GM19395 (cell line): ENCODE data around the gene TOX2.
A peak's percentile ranks its signal among the peaks of the same experiment; 100 is the strongest.

ENCODE experiments used
- ATAC-seq: cut with Tn5 transposase; IDR thresholded peaks from one replicate; pipeline ENCODE4 v1.9.1; 2021; ENCODE audit warnings: mild to moderate bottlenecking, moderate library complexity; ENCODE audit not compliant: unreplicated experiment

The TOX2 gene

DNA sequence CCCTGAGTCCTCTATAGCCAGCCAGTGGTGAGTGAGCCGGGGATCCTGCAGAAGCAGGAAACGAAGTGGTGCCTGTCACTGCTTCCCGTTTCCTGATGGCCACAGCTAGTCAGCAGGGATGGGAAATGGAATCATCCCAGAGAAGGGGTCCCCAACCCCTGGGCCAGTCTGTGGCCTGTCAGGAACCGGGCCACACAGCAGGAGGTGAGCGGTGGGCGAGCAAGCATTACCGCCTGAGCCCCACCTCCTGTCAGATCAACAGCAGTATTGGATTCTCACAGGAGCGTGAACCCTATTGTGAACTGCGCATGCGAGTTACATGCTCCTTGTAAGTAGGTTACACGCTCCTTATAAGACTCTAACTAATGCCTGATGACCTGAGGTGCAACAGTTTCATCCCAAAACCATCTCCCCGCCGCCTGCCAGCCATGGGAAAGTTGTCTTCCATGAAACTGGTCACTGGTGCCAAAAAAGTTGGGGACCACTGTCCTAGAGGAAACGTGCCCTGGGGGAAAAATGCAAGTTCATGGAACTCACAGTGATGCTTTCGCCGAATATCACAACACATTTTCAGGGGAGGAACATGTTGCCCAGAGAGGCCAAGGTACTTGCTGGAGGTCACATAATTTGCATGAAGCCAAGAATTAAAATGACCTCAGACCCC, 158.5 kb downstream of the TOX2 start:
- no peak for ATAC-seq

DNA sequence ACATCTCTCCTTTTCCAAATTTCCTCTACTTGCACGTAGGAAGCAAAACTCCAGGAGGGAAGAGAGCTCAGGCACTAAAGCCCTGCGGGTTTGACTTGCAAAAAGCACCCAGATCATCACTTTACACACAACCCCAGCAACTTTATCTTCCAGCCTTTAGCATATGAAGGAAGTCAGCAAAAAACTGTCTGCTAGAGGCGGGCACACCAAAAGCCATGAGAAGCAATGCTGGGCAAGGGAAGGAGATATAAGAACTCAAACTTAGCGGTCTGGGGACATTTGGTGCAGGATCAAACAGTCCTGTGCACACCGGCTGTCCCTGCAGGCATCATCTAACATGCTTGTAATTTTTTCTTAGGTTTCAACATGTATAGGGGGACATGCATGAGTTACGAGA, 159.0 kb downstream of the TOX2 start:
- ATAC-seq, result no peak

DNA sequence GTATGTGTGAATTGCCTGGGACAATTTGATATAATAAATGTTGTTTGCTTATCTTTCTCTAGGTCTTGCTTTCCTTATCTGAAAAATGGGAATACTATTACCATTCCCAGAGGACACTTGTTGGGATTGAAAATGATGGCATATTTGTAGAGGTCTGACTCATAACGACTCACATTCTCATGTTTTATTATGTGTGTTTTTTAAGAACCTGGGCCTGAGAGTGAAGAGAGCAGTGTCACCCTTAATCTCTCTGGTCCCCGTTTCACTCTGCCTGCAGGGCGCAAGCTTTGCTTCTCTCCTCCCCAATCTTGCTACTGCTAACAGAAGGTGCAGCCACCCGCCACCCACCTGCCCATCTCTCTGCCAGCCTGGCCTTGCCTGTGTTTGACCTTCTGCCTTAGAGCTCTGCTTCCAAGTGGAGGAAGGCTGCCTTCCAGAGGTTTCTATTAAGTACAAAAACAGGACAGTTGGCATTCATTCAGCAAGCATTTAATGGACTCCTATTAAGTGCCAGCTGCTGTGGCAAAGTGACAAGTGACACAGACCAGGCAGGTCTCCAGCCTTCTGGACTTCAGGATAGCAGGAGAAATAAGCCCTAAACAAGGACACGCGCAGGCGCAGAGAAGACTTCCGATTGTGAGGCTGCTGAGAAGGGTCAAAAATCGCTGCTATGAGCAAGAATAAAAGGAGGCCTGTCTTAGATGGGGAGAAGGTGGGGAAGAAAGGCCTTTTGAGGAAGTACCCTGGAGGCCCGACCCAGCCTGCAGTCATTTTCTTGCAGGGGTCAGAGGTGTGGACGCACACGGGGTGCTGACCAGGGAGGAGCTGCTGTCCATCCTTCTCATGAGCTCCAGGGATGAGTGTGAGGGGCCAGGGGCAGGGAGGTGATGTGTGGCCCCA, 159.8 kb downstream of the TOX2 start:
- no peak for ATAC-seq

DNA sequence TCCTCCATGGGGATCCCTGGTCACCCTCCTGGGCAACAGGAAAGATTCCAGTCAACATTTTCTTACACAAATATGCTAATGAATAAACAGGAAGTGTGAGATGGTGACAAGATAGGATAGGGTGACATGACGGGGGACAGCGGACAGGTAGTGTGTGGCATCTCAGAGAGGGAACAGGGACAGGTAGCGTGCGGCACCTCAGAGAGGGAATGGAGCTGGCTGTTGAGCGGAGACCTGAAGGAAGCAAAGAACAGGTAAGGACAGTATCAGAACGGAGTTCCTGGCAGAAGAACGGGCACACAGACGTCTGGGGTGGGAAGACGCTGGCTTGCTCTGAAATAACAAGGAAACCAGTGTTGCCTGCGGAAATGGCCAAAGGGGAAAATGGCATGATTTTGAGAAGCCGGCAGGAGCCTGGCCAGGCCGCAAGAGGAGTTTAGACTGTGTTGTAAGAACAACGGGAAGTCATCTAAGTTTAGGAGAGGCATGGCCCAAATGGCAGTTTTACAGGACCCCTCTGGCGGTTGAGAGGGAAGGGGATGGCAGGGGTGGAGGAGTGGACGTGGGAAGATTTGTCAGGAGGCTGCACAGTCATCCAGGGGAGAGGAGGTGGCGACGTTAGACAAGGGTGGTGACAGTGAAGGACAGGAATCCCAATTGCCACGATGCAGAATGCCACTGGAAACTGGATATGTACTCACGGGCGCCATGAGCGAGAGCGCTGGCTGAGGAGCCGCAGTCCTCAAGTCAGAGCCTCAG, 160.7 kb downstream of the TOX2 start:
- no peak for ATAC-seq

DNA sequence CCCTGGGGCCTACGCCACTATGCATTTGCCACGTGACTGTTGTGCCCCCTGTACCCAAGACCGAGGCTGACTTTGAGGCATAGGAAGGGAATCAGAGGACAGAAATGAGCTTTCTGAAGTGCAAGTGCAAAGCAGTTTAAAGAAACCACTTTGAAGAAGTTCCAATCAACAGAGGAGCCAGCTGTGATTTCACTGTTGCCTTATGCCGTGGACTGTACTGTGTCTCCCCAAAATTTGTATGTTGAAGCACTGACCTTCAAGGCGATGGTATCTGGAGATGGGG, 161.2 kb downstream of the TOX2 start:
- ATAC-seq, result no peak

DNA sequence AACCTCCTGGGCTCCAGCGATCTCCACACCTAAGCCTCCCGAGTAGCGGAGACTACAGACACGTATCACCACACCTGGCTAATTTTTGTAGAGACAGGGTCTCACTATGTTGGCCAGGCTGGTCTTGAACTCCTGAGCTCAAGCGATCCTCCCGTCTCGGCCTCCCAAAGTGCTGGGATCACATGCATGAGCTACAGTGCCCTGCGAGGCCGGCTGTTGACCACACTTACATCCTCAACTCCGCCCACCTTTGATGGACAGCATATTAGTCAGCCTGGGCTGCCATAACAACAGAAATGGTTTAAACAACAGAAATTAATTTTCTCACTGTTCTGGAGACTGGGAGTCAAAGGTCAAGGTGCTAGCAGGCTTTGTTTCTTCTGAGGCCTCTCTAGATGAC, 164.6 kb downstream of the TOX2 start:
- no peak for ATAC-seq

DNA sequence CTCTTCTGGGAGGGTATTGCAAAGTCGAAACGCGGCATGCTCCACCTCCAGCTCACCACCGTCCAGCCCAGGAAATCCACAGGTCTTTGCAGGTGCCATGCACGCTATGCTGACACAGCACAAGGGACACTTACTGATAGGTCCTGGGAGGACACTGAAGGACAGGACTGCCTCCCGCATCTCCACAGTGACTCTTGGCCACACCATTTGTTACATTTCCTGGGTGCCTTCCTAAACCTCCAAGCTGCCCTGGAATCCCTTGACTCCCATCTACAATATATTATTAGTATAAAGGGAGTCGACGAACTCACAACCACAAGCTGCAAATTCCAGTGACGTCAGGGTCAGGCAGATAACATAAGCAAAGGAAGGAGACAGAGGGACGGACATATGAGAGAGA, 165.4 kb downstream of the TOX2 start:
- no peak for ATAC-seq

DNA sequence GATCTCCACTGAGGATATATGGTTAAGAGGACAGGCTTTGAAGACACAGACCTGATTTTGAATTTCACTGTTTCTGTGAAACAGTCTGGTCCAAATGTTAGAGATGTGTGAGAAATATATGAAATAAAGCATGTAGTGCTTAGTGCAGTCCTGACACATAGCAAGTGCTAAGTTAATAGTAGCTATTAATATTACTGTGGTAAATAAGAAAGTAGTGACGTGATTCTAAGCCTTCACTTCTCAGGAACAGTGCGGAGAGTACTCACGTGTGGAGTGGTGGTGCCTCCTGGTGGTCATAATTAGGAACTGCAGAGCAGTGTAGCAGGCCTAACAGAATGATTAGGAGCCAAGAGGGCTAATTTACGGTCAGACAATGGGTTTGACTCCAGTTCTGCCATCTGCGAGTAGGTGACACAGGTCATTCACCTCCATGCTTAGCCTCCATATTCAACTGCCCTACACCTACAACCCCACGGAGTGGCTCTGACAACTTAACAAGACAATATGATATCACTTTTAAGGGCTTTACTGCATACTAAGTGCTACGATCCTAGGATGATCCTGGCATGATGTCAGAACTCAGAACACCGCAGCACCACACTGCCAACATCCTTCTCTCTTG, 166.1 kb downstream of the TOX2 start:
- peak; percentile 81 for ATAC-seq

DNA sequence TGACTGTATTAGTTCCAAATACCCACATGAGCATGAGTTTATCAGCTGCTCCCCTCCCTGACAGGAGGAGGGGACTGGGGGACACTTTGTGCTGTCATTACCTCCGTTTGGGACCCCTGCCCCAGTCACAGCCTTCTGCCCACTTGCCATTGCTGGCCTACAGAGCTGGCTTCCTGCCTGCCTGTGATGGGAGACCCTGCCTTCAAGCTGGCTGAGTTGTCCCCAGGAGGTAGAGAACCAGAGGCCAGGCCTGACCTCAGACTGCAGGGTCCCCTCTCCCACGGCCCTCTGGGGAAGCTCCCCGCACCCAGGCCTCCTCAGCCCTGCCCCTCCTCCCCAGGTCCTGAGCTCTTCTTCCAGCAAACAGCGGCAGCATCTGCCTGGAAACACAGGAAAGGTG, 166.8 kb downstream of the TOX2 start:
- ATAC-seq, result no peak

DNA sequence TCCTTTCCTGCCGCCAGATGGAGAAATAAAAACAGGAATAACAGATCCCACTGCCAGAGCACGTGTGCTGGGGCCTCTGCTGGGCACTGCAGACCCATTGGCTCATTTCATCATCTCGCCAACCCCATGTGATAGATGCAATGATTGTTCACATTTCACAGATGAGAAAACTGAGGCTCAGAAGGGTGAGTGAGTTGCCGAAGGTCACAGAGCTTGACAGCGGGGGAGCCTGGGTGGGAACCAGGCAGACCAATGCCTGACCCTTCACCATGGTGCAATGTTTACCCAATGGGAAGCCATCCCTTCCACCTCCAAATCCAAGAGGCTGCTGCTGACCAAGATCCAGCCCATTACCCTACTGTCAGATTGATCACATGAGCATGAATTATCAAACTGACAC, 167.2 kb downstream of the TOX2 start:
- no peak for ATAC-seq

DNA sequence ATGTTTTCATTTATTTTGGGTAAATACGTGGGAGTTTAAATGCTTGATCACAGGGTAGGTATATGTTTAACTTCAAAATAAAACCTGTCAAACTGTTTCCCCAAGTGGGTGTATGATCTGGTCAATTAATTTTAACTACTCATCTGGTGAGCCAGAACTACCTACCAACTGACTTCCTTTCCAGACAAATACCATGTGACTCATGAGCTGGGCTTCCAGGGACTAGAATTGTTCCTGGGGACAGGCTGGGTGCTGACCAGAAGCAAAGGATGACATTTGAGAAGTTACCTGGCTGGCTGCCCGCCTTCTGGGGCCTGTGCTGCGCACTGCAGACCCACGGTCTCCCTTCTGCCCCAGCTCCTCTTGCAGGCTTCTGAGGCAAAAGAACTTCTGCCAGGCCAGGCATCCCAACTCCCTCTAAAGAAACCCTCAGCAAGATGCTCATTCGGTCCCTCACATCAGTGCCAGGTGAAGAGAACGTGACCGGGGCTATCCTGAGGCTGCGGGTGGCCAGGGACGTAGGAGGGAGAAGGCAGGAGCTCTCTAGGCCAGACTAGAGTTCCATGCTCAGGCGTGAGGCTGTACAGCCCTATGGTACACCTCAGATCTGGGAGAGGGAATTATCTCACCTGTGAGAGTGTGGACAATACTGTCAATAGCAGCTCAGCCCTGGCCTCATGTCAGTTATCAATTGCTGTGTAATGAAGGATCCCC, 168.7 kb downstream of the TOX2 start:
- no peak for ATAC-seq

DNA sequence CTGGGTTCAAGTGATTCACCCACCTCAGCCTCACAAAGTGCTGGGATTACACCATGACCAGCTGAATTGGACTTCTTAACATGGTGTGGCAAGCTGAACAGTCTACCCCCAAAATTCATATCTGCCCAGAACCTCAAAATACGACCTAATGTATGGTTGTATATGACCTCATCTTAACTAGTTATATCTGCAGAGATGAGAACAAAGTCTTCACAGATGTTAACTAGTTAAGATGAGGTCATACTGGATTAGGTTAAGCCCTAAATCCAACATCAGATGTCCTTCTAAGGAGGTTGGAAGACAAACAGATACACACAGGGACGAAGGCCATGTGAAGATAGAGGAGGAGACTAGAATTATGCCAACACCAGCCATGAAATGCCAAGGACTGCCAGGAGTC, 169.8 kb downstream of the TOX2 start:
- ATAC-seq, result no peak

DNA sequence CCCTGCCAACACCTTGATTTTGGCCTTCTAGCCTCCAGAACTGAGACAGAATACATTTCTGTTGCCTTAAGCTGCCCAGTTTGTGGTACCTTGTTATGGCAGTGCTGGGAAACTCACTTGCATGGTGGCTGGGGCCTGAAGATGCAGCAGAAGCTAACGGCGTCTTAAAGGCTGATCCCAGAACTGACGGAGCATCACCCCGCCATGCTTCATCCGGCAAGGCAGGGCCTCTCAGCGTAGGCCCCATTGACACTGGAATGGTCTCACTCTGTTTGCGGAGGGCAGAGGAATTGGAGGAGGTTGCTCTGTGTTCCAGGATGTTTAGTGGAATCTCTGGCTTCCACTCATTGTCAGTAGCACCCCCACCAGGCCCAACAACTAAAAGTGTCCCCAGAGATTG, 170.2 kb downstream of the TOX2 start:
- ATAC-seq, result no peak

DNA sequence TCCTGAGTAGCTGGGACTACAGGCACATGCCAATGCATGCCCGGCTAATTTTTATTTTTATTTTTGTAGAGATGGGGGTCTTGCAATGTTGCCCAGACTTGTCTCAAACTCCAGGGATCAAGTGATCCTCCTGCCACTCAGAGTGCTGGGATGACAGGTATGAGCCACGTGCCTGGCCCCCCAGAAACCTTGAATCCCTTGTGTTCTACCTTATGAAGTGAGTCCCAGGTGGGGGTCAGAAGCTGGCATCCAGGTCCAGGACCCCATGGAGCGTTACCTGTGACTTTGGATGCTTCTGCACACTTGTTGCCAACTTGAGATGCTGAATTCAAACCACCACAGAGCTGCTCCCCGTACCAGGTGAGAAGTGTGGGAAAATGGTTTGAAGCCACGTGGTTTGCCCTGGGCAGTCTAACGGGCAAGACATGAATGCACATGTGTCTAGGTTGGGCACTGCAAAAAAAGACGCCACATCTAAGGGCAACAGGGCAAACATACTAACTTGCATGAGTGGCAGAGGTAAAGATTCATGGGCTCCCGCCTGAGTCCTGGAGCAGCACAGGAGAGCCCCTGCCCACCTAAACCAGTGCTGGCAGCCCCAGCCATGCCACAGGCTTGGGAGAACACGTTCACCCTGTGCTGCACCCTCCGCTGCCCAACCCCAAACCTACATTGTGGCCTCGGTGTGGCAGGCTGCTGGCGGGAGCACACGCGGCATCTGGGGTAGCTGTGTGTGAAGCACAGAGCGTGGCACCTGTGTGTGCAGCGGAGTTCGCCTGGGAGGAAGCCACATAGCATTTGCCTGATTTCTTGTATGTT, 171.2 kb downstream of the TOX2 start:
- ATAC-seq, result no peak

DNA sequence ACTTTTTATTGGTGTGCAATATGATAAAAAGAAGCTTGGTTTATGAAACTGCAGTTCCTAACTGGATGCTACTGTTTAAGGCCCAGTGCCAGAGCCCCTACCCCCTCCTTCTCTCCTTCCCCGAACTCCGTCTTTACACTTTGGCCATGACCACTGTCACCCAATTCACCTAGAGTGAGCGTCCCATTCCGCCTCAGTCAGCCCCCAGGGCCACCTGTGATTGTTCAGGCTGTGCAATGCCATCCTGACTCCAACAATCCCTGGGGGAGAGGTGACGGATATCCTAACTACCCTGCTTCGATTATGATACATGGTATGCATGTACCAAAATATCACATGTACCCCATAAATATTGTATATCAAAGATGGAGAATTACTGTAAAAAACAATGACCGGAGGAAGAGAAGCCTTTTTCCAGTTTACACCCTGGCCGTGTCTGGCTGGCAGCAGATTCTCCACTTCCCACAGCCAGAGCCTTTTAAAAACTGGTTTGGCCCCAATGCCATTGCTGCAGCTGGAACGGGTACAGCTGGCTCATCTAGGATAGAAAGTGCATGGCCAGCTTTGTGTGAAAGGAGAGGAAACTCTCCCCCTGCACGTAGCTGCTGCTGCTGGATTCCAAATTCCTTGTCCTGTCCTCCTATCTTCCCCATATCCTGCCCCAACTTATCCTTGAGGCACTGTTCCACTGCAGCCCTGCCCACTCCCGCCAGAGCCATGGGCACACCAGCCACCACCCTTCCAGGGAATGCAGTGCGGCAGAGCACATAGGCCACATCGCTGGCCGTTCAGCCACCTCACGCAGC, 172.6 kb downstream of the TOX2 start:
- ATAC-seq, result no peak

DNA sequence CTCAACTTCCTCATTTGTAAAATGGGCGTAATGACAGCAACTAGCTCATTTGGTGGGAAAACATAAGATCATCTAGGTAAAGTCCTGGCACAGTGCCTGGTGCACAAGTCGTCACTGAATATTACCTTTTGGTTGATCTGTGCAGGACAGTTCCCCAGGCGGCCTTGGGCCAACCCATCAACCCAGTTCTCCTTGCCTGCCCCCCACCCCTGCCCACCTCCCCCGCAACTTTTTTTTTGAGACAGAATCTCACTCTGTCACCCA, 173.1 kb downstream of the TOX2 start:
- ATAC-seq, result no peak

DNA sequence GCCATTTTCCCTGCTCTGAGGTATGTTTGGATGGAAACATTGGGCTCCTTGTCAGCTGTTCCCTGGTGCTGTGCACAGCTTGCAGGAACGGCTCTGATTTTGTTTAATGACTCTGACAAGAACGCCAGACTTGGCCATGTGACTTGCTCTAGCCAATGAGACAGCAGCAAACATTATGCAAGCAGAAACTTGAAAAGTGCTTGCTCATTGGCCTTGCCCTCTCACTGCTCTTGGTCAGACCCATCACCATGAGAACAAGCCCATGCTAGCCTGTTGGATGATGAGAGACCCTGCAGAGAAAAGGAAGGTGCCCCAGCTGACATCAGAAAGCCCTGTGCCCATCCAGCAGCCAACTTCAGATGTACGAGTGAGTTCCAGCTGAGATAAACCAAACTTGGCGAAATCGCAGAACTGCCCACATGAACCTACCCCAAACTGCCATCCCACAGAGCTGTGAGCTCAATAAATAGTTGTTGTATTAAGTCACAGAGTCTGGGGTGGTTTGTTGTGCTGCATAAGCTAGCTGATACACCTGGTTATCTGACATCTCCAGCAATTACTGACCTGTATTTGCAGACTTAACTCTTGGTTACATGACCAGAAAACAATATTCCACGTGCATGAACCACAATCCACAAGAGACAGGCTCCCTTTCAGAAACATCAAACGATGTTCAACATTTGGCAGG, 175.5 kb downstream of the TOX2 start:
- ATAC-seq, result peak; percentile 60

DNA sequence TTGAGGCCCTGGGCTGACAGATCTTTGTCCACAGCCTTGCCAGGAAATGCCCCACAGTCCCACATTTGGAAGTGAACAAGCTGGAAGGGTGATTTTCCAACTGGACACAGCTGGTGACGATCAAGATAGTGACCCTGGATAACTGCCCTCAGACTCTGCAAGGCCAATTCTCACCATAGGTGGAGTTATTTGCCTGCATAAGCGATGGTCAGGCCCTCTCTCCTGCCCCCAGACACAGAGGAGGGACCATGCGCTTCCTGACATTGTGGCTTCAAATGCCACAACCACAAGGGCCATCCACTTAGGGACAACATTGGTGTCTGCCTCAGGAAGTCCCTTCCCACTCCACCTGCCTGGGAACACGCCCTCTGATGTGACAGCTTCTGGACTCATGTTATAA, 176.4 kb downstream of the TOX2 start:
- no peak for ATAC-seq
